ENCODE data around the gene APBB1IP.
"Not testable (repeated sequence)": the region's sequence is repeated elsewhere in the genome, so short reads cannot be mapped to it uniquely, and the experiment has no call there.

APBB1IP gene

DNA sequence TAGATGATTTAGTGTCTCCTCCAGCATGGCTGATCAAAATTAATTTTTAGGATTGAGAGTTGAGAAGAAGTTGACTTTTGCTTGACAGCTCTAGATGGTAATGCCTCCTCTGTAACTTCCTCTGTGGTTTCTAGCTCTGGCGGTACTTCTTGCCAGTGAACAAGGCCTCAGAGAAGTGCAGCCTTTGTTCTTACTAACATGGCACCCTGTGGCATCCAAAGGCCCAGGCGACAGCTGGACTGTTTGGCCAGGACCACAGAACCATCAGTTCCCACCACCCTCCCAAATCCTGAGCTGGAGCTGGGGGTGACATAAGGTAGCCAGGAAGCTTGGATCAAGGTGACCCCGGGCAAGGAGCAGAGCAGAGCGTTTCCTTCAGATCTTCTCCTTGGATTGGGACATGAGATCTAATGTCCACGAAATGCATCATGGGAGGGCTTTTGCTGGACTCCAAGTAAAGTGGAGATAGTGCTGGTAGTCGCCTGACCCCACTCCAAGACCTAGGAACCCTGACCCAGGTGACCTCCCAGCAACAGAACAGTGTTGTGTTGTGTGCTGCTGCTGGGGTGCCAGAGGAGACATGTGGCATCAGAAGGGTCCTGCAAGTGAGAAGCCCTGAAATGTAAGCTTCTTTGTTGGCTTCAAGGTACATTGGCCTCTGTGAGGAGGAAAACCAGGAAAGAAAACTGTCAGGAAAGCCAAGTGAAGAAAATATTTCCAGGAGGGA, 41.8 kb downstream of the APBB1IP start:
- DNase-seq, result peak; percentile 50 to 52

DNA sequence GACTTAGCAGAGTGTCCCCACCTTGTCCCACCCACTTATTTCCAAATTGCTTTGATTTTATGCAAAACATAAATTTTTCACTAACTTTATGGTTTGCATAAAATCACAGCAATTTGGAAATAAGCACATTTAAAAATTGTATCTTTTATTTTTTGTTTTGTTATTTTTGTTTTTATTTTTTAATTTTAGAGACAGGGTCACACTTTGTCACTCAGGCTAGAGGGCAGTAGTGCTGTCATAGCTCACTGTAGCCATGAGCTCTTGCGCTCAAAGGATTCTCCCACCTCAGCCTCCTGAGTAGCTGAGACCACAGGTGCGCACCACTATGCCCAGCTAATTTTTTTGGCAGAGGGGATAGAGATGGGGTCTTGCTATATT, 43.2 kb downstream of the APBB1IP start:
- DNase-seq, result no peak

DNA sequence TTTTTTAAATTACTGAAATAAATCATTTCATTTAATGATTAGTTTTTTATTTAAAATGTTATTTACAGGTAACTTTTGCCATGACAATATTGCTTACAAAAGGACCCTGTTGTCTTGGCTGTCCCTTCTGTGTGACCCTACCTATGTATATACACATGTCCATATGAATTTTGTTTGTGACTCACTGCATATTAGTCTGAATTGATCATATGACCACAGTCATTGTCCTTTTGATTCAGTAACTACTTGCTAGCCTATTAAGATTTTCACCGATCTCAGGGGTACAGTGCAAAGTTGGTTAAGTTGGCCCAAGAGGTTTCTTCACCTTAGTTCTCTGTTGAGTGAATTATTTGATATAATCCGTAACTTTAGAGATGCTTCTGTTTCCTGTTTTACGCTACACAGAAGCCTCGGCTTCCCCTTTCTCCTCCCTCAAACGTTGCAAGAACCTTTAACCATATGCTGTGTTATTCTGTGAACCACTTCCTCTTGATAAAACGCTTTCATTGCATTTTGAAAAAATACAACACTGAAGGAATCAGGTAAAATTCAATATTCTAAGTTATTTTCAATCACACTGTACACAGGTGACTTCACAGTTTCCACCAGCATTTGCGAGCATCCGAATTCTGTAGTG, 43.9 kb downstream of the APBB1IP start:
- peak; percentile 83 to 92 for DNase-seq

DNA sequence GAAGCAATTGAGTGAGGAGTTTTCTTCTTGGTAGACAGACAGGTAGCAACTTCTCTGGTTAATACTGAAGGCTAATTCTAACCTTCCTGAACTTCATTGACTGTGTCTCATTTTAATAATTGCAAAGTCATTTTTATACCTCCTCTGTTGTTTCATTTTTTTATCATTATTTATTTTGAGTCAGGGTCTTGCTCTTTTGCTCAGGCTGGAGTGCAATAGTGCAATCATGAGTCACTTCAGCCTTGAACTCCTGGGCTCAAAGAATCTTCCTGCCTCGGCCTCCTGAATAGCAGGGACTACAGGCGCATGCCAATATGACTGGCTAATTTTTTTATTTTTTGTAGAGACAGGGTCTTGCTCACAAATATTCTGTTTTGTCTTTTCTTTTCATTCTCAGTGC, 45.4 kb downstream of the APBB1IP start:
- no peak for DNase-seq

DNA sequence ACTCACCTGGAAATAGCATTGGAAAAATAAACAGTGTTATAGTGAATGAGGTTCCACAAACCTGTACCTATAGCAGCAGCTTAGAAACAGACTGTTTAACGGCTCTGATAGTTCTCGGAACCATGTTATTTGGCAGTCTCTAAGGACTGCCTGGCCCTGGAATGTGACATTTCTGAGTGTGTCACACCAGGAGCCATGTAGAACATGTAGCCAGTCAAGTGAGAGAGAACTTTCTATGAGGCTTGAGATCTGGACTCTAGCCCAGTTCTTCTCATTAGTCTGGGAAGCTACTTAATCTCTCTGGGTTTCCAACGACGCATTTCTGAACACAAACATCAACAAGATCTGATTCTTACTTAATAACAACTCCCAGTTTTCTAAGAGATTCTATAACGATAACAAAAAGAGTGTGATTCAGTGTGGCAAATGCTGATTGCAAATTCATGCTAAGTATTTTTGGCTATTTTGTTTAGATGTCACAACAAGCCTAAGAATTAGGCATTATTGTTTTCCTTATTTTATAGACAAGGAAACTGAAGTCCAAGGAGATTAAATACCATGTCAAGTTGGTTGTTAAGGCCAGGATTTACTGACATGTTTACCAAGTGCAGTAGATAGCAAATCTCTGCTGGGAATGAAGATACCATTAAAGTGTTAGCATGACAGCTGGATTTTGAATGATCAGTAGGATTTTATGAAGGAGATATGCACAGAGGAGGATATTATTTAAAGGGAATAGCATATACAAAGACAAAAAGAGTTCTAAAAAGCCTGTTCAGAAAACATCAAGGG, 47.2 kb downstream of the APBB1IP start:
- no peak for DNase-seq

DNA sequence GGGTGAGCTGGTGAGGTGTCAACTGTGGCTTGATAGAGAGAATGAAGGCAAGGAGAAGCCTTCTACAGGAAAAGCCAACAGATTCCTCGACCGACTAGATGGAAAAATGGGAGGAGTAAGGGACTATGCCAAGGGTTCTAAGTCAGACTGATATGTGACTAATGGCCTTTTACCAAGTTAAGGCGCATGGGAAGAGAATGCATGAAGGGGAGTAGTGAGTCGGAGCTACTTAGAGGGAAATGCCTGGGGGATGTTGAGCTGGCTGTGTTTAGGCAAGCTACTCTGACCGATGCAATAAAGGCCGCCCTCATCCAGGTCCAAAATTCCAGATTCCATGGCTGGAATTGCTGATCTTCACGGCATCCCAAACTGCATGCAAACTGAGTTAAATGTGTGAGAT, 48.2 kb downstream of the APBB1IP start:
- DNase-seq, result no peak

DNA sequence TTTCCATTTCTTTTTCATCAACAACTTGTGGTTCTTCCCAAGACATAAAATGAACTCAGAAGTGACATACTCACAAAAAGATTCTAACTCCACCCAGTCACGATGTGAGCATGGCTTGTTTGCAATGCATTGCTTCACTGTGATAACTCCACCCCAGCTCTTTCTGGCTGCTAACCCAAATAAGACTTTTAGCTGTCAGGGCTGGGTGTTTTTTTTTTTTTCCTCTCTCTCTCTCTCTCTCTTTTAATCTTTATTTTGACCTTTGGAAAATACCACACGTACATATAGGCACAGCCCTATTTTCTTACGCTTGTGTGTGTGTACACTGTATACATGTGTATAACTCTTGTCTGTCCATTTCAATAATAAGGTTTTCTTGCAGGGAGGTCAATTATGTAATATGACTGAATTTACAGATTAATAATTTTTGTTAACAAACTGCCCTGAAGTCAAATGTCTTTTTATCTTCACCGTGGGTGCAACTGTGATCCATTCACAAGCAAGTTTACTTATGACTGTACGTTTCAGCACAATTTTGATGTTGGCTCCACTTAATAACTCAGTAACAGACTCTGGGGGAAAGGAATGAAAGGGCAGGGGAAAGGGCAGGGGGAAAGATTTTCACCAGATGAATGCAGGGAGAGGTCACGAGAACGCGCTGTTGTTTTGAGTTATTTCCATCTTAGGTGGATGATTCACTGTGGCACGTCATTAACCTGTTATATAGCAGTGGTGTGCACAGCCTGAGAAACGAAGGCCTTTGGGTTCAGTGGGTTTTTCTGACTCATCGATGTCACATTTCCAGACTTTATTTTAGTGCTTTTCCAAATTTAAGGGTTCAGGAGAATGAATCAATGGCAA, 49.1 kb downstream of the APBB1IP start:
- peak; percentile 75 to 80 for DNase-seq

DNA sequence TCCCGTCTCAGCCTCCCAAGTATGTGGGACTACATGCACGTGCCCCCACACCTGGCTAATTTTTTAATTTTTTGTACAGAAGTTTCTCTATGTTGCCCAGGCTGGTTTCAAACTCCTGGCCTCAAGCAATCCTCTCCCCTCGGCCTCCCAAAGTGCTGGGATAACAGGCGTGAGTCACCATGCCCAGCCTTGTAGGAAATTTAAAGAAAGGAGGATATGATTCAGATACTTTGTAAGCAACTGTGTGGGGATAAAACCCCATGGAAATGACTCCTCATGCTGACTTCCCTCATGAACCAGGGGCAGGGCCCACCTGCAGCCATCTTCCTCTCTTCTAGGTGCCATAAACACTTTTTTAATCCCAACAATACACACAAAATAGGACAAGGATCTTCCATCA, 50.2 kb downstream of the APBB1IP start:
- DNase-seq, result peak; percentile 18 to 25

DNA sequence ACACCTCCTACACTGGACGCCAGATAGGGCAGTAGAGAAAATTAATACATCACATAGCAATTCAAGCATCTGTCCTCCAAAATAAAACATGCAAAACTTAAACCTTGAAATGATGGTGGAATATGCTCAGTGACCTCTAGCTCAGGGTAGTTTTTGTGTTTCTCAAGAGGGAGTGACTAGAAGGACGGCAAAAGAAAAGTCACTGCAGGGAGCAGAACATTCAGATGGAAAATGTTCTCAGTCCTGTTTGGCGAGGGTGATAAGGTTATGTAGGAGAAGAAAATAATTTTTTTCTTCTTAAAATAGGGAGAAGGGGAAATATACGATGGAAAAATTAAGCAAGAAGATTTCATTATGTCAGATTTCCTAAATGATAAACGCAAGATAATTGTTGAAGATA, 50.9 kb downstream of the APBB1IP start:
- no peak for DNase-seq

DNA sequence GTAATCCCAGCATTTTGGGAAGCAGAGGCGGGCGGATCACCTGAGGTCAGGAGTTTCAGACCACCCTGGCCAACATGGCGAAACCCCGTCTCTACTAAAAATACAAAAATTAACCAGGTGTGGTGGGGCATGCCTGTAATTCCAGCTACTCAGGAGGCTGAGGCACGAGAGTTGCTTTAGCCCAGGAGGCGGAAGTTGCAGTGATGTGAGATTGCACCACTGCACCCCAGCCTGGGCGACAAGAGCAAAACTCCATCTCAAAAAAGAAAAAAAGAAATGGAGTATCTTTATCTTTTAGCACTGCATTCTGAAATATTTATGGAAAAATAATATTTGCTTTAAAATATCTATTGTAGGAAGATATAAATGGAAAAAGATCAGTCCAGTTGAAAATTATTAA, 52.2 kb downstream of the APBB1IP start:
- peak in 1 of 2 donors; percentile 33 for DNase-seq

DNA sequence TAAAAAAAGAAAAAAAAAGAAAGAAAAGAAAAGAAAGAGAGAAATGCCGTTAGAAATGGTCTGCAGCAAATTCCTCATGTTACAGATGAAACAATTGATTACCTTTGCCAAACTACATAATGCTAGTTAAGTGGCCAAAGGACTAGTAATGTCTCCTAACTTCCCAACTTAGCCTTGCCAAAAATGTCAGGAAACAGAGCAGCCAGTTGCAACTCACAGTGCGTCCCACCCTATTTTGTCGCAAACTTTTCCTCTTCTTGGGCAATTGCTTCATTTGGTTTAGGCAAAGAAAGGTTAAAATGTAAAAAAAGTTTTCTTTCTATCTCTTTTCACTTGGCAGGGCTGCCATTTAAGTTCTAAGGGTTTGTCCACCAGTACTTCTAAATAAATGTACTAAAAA, 53.1 kb downstream of the APBB1IP start:
- DNase-seq, result peak; percentile 12 to 48

DNA sequence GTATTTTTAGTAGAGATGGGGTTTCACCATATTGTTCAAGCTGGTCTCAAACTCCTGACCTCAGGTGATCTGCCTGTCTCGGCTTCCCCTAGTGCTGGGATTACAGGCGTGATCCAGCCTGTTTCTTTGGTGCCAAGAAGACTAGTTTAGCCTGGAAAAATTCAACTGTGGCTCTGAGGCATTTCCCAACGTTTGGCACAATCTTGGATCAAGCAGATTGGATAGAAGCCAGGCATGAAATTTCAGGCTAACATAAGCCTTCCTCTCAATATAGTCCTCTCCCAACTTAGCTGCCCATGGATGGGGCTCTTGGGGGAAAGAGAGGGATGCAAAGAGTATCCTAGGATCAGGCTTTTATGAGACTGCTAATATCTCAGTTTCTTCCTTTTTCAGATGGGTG, 53.8 kb downstream of the APBB1IP start:
- no peak for DNase-seq

DNA sequence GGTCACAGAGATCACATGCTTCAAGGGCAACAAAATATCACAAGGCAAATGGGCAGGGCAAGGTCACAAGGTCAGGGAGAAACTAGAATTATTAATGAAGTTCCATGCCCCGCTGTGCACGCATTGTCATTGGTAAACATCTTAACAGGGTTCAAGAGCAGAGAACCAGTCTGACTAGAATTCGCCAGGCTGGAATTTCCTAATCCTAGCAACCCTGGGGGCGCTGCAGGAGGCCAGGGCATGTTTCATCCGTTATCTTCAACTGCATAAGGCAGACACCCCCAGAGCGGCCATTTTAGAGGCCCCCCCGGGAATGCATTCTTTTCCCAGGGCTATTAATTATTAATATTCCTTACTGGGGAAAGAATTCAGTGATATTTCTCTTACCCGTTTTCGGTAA, 54.6 kb downstream of the APBB1IP start:
- DNase-seq, result not testable (repeated sequence)

DNA sequence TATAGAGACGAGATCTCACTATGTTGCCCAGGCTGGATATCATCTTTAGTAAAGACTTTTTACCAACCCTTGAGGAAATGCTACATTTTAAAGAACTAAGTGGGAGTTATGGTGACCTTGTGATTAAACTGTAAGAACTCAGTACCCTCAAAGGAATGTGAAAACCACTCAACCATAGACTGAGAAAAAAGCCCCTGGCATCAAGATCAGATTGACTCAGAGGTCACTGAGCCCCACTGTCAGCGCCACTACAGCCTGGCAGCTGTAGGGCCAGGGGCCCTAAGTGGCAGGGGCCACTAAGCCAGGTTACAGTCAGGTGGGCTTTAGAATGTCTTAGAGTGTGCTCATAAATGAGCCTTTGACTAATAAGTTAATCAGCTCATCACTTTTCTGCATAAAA, 55.9 kb downstream of the APBB1IP start:
- DNase-seq, result no peak

DNA sequence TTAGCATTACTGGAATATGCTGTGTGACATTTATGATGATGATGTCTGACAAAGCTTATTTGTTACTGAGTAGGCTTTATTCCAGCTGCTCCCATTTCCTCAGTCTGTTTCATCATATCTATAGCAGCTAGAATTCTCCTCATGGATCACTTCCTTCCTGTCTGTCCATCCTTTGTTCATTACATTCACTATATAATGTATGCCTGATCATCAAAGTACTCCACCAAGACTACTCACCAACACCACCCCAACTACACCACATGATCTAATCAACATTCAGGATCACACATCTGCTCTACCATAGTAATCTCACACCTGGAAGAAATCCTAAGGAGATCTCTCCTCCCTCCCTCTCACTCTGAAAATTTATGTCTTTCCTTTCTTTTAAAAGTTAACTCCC, 61.3 kb downstream of the APBB1IP start:
- DNase-seq, result no peak

DNA sequence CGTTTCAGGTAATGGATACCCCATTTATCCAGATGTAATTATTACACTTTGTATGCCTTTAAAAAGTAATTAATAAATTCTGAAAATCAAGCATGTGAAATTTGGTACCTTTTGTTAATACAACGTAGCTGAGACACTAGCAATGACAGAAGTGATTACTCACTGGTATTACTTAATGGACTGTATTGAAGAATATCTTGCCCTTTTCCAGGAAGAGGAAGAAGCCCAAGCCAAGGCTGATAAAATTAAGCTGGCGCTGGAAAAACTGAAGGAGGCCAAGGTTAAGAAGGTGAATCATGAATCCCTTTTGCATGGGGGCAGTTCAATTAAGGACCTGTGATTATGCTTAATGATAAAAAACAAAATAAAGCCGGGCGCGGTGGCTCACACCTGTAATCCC, 64.8 kb downstream of the APBB1IP start:
- peak; percentile 49 to 62 for DNase-seq

DNA sequence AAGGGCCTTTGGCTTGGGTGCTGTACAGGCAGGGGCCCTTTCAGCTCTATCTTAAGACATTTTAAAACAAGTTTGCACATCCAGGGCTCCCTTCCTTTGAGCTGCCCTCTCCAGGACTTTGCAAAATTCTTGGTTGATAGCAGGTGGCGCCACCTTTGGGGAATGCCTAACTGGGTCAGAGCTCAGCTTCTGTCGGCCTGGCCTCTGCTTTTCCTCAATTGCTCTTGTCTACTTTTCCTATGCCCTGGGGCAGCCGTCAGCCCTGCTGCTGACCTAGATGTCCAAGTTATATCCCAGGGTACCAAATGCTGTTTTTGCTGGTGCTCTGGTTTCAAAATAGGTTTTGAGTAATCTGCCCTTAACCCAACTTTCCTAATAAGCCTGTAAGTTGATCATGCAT, 65.8 kb downstream of the APBB1IP start:
- no peak for DNase-seq

DNA sequence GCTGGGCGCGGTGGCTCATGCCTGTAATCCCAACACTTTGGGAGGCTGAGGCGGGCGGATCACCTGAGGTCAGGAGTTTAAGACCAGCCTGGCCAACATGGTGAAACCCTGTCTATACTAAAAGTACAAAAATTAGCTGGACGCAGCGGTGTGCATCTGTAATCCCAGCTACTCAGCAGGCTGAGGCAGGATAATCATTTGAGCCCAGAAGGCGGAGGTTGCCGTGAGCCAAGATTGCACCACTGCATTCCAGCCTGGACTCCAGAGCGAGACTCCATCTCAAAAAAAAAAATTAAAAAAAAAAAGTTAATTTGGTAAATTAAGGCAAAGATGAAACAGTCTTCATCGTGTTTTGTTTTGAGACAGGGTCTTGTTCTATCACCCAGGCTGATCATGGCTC, 66.3 kb downstream of the APBB1IP start:
- DNase-seq, result not testable (repeated sequence)

DNA sequence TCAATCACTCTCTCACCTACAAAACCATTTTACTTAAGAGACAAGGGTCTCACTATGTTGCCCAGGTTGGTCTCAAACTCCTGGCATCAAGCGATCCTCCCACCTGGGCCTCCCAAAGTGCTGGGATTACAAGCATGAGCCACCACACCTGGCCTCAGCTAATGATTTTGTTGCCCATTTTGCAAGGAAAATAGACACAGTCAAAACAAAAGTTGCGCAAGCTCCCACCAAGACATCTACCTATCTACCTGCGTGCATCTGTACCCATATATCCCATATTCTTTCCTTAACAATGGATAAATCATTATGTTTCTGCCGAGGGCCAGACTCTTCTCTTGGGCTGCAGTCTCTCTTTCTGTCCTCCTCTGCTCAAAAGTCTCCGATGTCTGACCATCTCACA, 67.3 kb downstream of the APBB1IP start:
- DNase-seq, result no peak

DNA sequence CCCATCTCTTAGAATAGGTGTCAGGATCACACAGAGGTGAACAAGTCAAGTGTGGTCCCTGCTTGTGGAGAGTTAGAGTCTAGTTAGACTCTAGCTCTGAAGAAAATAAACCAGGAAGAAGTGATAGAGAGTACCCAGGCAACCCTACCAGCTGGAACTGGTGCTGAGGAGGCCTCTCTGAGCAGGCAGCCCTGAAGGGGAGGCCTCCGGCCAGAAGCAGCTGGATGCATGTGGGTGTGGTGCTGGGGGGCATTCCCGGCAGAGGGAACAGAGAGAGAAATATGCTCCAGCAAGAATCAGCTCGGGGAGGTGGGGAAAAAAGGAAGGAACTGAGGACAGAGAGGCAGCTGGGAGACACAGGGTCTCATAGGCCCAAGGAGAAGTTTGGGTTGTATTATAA, 68.6 kb downstream of the APBB1IP start:
- DNase-seq, result no peak

DNA sequence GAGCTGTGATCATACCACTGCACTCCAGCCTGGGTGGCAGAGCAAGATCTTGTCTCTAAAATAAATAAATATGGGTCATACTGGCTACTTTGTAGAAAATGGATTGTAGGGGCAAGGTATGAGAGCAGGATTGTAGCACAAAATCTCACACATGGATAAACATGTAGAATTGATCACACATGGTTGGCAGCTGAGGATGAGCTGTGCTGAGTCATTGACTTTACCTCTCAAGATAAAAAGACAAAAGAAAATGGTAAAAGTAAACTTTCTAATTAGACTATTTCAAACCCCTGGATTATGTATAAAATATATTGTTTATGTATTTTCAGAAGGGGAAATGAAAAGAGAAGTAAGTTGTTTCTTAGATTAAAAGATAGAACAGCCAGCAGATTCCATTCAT, 69.3 kb downstream of the APBB1IP start:
- DNase-seq, result no peak

DNA sequence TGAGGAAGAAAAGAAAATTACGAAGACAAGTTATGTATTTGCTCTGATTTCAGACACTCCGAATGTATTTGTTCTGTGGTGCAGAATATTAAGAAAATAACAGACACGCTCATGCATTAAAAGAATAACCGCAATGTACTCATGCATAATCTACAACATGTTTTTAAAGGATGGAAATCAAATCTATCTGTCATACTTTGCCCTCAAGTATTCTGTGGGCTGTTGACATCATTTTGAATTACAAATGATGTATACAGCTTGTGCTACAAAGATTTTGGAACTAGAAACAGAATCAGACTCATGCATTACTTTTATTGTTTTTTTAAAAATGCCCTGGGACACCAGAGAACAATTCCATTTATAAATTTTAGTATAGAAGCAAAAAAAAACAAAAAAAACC, 69.9 kb downstream of the APBB1IP start:
- DNase-seq, result no peak

DNA sequence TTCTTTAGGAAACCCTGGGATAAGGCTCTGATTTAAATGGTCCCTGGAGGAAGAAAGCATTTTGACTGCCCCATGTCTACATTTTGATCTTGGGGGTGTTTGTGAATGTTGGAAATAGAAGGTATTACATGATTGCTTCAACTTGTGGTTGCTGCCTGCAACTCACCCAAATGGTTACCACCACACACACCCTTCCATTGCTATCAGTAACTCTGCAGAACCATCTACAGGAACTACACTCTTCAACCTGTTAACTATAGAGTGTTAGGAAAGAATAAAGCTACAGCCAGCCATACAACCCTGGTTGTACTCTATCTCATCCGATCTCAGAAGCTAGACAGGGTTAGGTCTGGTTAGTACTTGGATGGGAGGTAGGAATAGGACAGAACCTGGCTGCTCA, 71.2 kb downstream of the APBB1IP start:
- no peak for DNase-seq

Measured in inflammatory macrophage (primary cell).